Nucleus accumbens (tissue), 56 donors: ENCODE results near the gene TENM3.

ENCODE experiments used
- DNase-seq, 56 donors: peaks; one replicate each; lab custom pipeline; 2025; lab: John Stamatoyannopoulos, UW

The TENM3 gene

DNA sequence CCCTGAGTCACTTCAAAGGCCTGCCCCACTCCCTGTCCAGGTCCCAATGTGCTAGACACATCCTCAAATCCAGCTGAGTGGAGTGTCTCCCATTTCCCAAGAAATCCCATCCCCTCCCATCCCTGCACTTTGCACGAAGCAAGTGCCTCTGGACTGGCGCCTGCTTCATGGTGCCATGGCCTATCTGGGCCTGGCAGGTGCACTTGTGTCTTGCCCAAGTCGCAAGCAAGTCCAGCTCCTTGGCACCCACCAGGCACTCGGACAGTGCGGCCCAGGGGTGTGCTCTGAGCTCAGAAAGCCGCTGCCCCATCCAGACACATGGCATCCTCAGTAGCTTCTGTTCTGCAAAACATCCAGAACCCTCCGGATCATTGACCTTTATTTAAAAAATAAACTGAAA lies 576.5 kb downstream of the TENM3 start:
- no peak for DNase-seq

DNA sequence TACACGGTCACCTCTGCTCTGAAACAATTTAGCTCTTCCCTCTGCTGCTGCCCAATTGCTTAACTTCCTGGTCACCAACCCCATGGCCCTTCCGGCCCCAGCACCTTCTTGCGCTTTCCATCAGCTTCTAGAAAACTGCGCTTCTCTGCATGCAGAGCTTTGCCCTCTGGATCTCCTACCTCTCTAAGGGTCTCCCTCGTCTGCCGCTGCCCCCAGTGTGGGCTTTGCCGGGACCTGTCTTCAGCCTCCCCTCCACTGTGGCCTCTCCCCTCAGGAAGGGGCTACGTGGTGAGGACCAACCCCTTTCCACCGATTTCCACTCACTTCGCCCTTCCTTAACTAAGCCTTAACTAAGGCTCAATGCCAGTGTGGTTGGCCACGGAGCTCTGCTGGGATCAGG lies 579.4 kb downstream of the TENM3 start:
- DNase-seq = no peak

DNA sequence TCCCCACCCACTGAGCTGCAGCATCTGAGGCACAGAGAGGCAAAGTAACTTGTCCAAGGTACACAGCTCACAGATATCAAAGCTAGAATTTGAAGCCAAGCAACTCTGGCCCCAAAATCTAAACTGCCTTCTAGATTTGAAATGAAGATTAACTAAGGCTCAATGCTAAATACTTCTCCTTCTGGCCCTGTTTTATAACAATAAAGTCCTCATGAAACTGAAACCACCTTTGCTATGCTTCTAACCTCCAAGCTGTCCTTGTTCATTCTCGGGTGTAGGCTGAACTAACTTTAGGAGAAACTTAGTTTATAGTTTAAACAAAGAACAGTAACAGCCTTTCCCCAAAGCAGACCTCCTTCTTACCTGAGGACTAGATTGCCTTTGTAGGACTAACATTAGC lies 580.4 kb downstream of the TENM3 start:
- DNase-seq = no peak

DNA sequence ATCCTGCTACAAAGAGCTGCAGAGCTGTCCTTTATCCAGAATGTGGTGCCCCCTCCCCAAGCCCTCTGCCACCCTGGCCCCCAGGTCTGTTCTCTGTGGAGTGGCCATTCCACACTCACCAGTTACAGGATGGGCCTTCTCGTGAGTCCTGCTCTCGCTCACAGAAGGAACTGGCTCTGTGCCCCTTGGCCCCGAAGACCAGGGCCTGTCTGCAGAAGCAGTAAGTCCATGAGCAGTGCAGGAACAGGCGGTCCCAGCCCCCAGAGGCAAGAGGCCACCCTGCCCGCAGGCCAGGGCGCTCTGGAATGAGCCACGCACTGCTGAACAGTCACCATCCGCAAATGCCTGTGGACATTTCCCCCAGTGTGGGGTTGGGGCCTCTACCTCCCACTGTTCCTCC lies 581.8 kb downstream of the TENM3 start:
- DNase-seq = no peak

DNA sequence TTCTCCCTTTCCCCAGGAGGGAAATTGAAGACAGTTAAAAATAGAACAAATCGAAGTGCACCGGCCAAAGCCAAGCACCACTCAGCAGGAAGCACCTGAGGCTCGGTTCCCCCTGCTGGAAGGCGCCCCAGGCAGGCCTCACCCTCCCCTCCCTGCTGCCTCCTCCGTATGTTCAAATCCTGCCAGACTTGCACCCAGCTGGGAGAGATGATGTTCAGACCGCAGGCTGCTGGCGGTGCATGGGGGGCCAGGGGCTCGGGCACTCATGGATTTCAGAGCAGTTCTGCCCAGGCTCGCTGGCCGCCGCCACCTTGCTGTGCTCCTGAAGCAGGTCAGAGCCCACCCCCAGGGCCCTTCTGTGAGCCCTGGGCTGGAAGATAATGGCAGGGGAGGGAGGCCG lies 582.6 kb downstream of the TENM3 start:
- DNase-seq = no peak

DNA sequence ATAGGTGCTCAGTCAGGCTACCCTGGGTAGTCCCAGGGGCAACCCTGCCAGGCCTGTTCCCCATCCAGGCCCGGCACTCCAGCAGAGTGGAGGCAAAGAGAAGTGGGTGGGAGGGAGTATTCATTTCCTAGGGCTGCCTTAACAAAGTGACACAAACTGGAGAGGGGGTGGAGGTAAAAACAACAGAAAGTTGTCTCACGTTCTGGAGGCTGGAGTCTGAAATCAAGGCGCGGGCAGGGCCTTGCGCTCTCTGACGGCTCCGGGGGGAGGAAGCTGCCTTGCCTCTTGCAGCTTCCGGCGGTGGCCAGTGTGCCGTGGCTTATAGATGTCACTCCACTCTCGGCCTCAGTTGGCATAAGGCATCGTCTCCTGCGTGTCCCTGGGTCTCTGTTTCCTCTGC lies 583.2 kb downstream of the TENM3 start:
- no peak for DNase-seq

DNA sequence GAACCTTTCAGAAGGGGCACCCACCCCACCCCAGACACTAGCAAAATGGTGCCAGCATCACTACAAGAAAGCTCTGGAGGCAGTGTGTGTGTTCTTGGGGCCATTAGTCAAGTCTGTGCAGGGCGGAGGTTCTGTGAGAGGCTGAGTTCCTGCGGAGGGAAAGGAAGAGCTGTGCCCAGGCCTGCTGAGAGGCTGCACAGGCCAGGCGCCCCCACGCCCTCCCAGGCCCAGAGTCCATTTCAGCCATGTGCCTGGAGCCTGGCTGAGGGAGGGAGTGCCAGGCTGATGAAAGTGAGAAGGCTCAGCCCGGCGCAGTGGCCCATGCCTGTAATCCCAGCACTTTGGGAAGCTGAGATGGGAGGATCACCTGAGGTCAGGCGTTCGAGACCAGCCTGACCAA lies 584.0 kb downstream of the TENM3 start:
- no peak for DNase-seq

DNA sequence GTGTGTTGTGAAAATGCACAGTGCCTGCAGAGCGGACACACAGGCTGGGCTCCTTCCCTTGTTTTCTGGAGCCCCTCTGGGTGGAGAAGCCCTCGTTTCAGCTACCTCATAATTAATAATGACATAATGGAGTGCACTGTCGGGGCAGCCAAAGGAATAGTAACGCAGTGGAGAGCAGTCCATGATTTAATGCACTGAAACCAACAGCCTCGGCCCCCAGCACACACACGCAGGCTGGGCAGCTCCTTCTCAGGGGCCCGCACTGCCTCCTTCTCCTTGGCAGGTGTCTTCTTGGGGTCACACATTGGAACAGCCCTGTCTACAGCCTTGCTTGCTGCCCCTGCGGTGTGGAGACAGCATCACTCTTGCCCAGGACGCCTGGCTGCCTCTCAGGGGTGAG lies 584.8 kb downstream of the TENM3 start:
- DNase-seq = no peak

DNA sequence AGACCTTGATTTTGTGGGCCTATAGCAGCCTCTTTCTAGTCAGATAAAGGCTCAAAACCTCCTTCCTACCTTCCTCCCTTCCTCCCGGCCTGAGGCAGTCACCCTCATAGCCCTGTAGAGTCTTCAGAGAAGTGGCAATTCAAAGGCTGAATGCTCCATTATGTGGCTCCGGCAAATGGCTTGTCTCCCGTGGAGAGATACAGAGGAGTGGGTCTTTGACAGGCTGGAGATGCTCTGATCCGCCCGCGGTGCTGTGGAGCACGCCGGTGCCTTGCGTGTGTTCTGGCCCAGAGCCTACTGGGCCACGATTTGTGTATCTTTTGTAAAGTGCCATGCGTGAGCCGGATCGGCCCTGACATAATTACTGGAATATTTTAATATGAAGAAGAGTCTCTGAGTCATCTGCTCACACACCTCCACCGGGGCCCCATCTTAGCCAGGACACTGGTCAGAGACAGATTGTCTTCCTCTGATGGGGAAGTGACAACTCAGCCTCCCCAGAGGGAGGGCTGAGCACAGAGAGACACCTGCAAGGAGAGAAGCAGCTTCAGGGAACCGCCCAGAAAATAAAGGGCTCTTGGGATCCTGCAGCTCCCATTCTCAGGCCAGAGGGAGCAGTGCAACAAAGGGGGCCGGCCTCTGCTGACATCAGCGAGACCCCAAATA lies 585.3 kb downstream of the TENM3 start:
- DNase-seq = no peak

DNA sequence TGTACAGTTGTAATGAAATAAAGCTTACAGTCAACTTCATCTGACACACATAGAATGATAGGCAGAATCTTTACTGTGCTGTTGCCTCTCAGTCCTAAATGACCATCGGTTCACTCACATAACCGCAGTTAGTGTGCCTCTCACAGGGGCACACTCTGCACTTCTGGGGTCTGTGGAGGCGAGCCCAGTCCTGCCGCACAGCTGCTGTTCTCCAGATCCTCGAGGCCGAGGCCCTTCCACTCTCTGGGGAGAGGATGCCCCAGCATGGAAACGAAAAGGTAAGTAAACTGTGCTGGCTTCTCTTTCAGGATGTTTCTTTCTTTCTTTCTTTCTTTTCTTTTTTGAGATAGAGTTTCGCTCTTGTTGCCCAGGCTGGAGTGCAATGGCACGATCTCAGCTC lies 586.0 kb downstream of the TENM3 start:
- DNase-seq = no peak

DNA sequence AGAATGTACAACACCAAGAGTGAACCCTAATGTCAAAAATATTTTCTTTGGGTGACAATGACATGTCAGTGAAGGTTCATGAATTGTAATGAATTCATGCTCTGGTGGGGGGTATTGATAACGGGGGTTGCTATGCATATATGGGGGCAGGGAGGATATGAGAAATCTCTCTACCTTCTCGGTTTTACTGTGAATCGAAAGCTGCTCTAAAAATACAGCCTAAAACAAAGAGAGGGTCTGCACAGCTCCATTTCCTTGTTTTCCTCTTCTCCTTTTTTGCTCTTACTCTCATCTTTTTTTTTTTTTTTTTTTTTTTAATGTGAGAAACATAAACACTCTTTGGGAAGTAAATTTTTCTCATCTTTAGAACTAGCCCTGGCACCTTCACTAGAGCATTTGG lies 588.2 kb downstream of the TENM3 start:
- DNase-seq = no peak

DNA sequence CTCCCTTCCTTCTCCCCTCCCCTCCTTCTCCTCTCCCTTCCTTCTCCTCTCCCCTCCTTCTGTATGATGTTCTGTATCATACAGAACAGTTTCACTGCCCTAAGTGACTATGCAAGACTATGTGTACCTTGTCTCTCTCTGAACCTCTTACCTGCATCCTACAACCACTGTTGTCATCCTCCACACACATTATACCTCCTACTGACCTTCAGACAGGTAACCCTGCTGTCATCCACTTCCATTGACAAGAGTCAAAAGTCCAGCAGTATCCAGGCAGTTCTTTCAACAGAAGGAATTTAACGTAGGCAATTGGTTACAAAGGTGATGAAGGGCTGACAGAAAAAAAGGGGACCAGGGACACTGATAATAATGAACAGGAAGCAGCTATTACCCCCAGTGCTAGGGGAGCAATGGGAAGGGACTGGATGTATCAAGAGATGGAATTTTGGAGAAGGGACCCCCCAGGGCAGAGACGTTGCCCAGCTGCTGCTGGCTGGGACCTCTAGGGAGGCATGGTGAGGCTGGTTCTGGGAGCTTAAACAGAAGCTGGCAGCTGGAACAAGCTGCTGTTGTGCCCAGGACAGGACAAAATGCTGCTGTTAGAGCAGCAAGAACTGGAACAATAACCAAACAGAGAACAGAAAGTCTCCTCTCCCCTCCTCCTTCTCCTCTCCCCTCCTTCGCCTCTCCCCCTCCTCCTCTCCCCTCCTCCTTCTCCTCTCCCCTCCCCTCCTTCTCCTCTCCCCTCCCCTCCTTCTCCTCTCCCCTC lies 589.3 kb downstream of the TENM3 start:
- DNase-seq = peak in 16 of 56 donors; percentile 0 to 46 (median 11)

DNA sequence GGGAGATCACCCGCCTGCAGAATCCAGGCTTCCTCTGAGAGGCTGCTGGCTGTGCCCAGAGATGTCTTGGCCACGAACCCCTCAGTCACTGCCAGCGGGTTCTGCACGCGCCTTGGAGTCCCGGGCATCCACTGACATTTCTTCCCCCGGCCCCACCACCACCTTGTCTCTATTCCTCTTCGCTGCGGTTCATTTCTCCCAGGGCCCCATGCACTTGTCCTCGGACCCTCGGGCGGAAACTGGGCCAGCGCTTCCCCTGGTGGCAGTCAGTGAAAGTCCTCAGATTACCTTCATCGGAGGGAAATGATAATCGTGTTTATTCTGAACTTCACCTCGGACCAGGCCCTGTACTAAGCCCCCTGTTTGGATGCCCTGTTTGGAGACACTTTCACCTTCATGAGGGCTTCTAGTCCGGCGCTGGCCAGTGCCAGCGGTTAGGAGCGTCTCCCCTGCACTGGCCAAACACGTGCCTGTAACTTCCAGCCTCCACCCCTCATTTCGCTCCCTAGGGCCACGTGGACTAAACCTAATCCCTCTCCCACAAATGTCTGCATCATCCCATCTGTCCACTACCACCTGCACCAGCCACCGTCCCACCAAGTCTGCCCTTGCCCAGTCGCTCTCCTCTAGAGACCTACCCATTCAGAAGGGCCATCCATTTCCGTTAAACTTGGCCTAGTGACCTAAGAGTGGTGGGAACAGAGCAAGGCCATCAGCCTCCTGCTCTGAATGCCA lies 592.0 kb downstream of the TENM3 start:
- DNase-seq = no peak

DNA sequence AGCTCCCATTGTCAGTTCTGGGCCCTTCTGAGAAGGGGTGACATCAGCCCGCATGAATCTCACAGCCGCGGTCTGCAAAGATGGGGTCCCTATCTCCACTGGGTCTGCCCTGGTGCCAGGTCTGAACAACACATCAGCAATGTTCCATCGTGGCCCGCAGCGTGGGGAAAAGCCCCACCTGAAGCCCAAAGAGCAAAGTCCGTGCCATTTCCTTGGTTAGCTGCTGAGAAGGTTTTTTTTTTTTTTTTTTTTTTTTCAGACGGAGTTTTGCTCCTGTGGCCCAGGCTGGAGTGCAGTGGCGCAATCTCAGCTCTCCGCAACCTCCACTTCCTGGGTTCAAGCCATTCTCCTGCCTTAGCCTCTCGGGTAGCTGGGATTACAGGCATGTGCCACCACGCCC lies 594.6 kb downstream of the TENM3 start:
- DNase-seq = no peak

DNA sequence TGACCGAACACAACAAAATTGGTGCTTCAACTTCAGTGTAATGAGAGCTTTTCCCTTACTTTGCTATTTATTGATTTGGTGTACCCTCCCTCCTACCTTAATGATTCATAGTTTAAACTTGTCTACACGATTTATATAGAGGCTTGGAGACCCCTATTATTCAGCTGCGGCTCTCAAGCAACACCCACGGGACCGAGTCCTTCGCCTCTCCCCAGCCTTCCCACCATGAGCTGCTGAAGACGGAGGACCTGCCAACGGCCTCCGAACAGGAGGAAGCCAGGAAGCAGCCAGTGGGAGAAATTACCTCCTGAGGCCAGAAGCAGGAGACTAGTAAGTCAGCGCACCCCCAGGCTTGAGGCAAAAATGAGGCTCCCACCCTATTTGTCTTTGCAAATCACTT lies 595.3 kb downstream of the TENM3 start:
- DNase-seq = no peak

DNA sequence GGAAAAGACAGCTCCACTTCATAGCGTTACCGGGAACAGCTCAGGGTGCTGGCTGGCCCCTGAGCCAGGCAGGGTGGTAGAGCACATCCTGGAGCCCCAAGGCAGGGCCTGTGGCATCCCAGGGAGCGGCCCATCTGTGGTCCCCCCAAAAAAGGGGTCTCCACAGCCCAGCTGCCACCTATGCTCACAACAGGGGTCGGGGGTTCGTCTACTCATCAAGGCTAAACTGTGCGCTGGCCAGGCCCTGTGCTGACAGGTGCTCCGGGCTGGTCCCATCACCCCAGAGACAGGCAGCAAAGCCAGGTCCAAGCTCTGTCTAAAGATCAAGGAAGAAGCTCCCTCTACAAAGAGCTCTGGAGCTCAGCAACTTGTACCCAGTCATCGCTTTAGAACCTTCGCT lies 596.1 kb downstream of the TENM3 start:
- DNase-seq = no peak

DNA sequence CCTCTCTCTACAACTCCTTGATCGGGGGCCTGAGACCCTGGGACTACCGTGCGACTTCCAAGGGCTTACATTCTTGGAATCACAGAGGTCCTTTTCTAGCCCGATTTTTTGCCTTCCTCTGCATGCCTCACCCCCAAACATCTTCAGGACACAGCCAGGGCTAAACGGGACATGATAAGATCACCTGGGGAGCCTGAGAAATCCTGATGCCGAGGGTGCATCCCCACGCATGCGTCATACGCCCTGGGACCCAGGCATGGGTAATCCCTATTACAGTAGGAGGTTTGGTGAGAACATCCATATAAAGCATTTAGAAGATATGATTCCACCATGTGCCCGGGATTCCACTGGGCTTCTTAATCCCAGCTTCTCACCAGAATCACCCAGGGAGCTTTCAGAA lies 596.9 kb downstream of the TENM3 start:
- no peak for DNase-seq

DNA sequence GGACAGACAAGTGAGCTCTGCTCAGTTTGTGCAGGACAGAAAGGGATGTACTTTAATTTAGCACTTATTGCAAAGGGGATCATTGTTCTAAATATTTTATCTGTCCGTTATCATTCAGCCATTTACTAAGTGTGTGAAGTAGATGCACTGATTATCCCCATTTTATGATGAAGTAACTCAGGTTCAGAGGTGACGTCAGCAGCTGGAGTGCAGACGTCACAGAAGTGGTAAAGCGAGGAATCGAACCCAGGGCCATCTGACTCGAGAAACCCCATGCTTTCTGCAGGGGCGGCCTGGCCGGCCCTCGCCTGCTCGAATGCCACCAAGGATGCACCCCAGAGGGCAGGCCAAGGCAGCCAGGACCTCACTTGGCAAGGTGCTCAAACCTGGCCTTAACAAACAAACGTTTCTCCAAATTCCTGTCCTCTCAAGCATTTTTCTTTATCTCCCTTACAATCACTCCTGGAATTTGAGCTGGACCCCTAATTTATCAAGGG lies 599.0 kb downstream of the TENM3 start:
- DNase-seq = no peak

DNA sequence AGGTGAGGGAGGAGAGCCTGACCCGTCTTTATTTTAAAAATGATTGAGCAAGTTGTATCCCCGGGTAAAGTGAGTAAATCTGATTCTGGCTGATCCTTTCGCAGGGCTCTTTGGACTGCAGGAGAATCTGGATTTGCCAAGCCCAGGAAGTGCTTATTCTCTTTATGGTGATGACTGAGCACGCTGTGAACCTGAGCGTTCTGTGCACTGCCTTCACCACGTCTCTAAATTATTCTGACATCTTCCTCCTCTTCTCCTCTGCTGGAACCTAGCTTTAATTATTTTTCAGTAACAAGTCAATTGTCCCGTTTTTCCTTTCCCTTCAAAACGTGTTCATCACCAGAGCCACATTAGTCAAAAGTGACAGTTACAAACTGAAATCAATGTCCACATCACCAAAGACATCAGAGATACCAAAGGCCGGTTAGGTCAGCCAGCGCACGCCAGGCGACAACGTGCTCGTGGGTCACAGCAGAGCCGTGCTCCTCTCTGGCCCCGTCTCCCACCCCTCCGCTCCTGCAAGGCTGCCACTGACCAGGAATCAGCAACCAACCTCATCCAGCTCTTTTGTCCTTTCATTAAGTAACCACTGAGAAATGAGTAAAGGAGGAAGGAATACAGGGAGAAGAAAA lies 599.7 kb downstream of the TENM3 start:
- DNase-seq = no peak

DNA sequence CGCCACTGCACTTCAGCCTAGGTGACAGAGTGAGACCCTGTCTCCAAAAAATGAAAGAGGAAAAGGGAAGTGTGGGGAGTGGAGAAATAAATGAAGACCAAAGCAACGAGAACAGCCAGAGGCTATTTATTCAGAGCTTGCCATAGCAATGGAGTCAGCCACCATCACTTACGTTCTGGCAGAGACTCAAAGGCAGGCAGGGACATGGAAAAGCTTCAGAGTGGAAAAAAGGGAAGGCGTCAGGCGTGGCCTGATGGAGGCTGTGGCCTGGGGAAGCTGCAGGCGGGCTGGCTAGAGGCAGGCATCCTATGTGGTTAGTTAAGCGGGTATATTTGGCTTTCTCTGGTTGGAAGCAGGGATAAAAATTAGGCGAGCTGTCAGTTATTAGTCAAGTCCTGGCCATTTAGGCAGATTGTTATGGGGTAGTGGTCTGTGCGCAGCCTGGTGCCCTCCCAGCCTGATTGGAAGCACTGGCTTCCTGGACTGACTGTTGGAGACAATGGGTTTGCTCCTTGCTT lies 600.7 kb downstream of the TENM3 start:
- DNase-seq = no peak

DNA sequence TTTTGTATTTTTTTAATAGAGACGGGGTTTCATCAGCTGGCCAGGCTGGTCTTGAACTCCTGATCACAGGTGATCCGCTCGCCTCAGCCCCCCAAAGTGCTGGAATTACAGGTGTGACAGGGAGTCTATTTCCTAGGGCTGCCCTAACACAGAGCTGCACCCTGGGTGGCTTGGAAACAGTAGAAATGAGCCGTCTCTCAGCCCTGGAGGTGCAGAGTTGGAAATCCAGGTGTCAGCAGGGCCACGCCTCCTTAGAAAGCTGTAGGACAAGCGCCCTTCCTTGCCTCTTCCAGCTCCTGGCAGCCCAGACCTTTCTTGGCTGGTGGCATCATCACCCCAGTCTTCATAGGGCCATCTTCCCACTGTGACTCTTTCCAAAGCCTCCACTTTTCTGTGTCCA lies 602.4 kb downstream of the TENM3 start:
- DNase-seq = no peak
